Testis (tissue), 2 donors: ENCODE results near the gene SMAD7.

Source experiments
- CTCF ChIP-seq, 3 experiments: fragments of 450-650 bp in 2 of 3; fragments of 200-600 bp in 1 of 3; sonication (generic) in 1 of 3; IDR thresholded peaks; one replicate each; pipeline ENCODE4 v1.5.1; 2016 to 2019; ENCODE audit warnings: antibody characterized with exemption in 3 of 3, mild to moderate bottlenecking in 2 of 3, moderate library complexity in 1 of 3
- POLR2A ChIP-seq: fragments of 450-650 bp; IDR thresholded peaks from one replicate; pipeline ENCODE4 v1.6.1; 2017; ENCODE audit warnings: antibody characterized with exemption, mild to moderate bottlenecking, moderate library complexity

DNA sequence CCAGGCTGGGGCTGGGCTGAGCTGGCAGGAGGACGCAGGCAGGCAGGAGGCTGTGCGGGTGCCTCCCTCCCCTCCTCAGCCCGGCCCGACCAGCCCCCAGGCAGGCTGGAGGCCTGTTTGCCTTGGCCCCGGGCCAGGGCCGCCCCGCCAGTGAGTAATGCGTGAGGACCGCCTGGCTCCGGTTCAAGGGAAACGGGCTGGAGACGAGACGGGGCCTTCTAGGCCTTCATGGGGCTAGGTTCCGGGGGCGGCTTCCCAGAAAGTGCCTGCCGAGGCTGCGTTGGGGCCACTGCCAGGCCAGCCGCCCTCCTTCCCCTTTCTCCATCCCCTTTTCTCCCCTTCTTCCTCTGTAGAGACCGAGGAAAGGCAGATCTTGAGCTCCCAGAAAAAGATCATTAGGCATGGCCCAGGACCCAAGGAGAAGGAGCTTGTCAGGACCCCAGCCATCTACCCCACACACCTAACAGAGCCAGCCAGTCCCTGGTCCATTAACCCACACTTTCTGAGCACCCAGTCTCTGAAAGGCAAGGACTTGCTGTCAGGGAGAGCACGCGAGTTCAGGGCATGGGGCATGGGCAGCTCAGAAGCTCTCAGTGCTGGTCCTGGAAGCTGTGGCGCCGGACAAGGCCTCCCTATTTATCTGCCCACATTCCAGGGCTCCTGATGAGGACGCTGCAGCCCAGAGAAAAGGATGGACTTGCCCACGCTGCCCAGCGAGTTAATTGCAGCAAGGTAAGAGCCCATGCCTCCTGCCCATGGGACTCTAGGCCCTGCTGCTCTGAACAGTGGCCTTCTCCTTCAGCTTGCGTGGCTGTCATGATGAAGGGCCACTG lies 48.5 kb downstream of the SMAD7 start:
- TF ChIP-seq CTCF (IDR thresholded peaks at IDR 0.05) (no peak), POLR2A (no peak)
